Measurements from ENCODE around the gene MTMR4. TPM values are rescaled to one million over a fixed set of nuclear protein-coding genes. Genes with fewer than 3 reads are reported as not detected.

MTMR4 gene
- polyA plus RNA-seq, 1 donor from 2014 or later, result 124 TPM

DNA sequence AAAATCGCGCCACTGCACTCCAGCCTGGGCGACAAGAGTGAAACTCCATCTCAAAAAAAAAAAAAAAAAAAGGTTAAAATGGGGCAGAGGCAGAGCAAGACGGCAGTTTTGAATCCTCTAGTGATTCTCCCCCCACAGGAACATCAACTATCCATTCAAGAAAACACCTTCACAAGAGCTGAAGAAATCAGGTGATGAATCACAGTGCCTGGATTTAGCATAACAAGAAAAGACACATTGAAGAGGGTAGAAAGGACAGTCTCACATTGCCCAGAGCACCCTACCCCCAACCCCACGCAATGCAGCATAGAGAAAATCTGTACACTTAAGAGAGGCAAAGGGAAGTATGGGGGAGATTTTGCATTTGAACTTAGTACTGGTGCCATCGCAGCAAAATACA lies 68.4 kb downstream of the MTMR4 start:
- no peaks in the 10 kb centered on the region for H4K20me1 ChIP-seq (ENCODE audit: insufficient read depth)
- H3K9me3 ChIP-seq (ENCODE audit: low read length), result no peaks in the 10 kb centered on the region
- no peaks in the 10 kb centered on the region for H3F3A ChIP-seq (ENCODE audit: insufficient read depth, low read length, poor library complexity, severe bottlenecking)
- peaks cover 2% of the 10 kb centered on the region for H3K27me3 ChIP-seq (ENCODE audit: insufficient read depth, low read depth, low read length)
- H3K79me2 ChIP-seq (replicated peaks; ENCODE audit: insufficient read depth, low read length), result no peaks in the 10 kb centered on the region
- no peak overlapping the region for H3K9ac ChIP-seq (ENCODE audit: low read length)
- H2AFZ ChIP-seq (ENCODE audit: low read depth, low read length), result no peak overlapping the region
- H3K4me3 ChIP-seq (ENCODE audit: low read length), result no peak overlapping the region
- TF ChIP-seq RAD21 (conservative IDR thresholded peaks at IDR 0.05) (no peak), SMC3 (conservative IDR thresholded peaks at IDR 0.05; ENCODE audit: poor library complexity) (no peak), POLR2AphosphoS5 (IDR thresholded peaks at IDR 0.05) (no peak), EP300 (conservative IDR thresholded peaks at IDR 0.05; ENCODE audit: poor library complexity, severe bottlenecking) (no peak), MXI1 (conservative IDR thresholded peaks at IDR 0.05; ENCODE audit: poor library complexity, severe bottlenecking) (no peak), TAF1 (IDR thresholded peaks at IDR 0.05; ENCODE audit: low read depth) (no peak), EZH2 (IDR thresholded peaks at IDR 0.05; ENCODE audit: borderline replicate concordance, insufficient read depth, low read length, poor library complexity, severe bottlenecking) (no peak)
- TF ChIP-seq, protein P1, sequence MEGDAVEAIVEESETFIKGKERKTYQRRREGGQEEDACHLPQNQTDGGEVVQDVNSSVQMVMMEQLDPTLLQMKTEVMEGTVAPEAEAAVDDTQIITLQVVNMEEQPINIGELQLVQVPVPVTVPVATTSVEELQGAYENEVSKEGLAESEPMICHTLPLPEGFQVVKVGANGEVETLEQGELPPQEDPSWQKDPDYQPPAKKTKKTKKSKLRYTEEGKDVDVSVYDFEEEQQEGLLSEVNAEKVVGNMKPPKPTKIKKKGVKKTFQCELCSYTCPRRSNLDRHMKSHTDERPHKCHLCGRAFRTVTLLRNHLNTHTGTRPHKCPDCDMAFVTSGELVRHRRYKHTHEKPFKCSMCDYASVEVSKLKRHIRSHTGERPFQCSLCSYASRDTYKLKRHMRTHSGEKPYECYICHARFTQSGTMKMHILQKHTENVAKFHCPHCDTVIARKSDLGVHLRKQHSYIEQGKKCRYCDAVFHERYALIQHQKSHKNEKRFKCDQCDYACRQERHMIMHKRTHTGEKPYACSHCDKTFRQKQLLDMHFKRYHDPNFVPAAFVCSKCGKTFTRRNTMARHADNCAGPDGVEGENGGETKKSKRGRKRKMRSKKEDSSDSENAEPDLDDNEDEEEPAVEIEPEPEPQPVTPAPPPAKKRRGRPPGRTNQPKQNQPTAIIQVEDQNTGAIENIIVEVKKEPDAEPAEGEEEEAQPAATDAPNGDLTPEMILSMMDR (IDR thresholded peaks at IDR 0.05; ENCODE audit: poor library complexity, severe bottlenecking), result no peak
- TF ChIP-seq, protein P2, sequence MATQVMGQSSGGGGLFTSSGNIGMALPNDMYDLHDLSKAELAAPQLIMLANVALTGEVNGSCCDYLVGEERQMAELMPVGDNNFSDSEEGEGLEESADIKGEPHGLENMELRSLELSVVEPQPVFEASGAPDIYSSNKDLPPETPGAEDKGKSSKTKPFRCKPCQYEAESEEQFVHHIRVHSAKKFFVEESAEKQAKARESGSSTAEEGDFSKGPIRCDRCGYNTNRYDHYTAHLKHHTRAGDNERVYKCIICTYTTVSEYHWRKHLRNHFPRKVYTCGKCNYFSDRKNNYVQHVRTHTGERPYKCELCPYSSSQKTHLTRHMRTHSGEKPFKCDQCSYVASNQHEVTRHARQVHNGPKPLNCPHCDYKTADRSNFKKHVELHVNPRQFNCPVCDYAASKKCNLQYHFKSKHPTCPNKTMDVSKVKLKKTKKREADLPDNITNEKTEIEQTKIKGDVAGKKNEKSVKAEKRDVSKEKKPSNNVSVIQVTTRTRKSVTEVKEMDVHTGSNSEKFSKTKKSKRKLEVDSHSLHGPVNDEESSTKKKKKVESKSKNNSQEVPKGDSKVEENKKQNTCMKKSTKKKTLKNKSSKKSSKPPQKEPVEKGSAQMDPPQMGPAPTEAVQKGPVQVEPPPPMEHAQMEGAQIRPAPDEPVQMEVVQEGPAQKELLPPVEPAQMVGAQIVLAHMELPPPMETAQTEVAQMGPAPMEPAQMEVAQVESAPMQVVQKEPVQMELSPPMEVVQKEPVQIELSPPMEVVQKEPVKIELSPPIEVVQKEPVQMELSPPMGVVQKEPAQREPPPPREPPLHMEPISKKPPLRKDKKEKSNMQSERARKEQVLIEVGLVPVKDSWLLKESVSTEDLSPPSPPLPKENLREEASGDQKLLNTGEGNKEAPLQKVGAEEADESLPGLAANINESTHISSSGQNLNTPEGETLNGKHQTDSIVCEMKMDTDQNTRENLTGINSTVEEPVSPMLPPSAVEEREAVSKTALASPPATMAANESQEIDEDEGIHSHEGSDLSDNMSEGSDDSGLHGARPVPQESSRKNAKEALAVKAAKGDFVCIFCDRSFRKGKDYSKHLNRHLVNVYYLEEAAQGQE (IDR thresholded peaks at IDR 0.05; ENCODE audit: borderline replicate concordance), result no peak
- H3K4me2 ChIP-seq (ENCODE audit: low read length), result no peak overlapping the region
- no peaks in the 10 kb centered on the region for H3K36me3 ChIP-seq (ENCODE audit: insufficient read depth, low read length)
- H3K9me2 ChIP-seq (ENCODE audit: insufficient read depth, low read length), result no peaks in the 10 kb centered on the region
- no peak overlapping the region for H3K27ac ChIP-seq (ENCODE audit: low read length)

Other genes starting within 250 kb of the MTMR4 start
- not detected in 2 replicates for gene MPO, start 233.7 kb downstream of the MTMR4 start, polyA plus RNA-seq
- gene TSPOAP1, start 185.8 kb downstream of the MTMR4 start, polyA plus RNA-seq, result 103 and 125 TPM in 2 replicates
- 84.2 and 109 TPM in 2 replicates for gene SUPT4H1, start 162.4 kb downstream of the MTMR4 start, polyA plus RNA-seq
- not detected in 2 replicates for gene RNF43, start 97.1 kb downstream of the MTMR4 start, polyA plus RNA-seq
- 0.21 and 0.32 TPM in 2 replicates for gene HSF5, start 26.2 kb downstream of the MTMR4 start, polyA plus RNA-seq
- 0.90 and 1.4 TPM in 2 replicates for gene TEX14, start 177.4 kb upstream of the MTMR4 start, polyA plus RNA-seq
- 17.8 and 25.1 TPM in 2 replicates for gene RAD51C, start 178.0 kb upstream of the MTMR4 start, polyA plus RNA-seq
- 31.9 and 39.5 TPM in 2 replicates for gene PPM1E, start 241.2 kb upstream of the MTMR4 start, polyA plus RNA-seq

All from neural cell (in vitro differentiated cells).